DMS79 (cell line): ENCODE data around the gene MAP3K5.
A peak's percentile ranks its signal among the peaks of the same experiment; 100 is the strongest.

Experiments
- DNase-seq: peaks from one replicate; lab custom pipeline; 2025; lab: John Stamatoyannopoulos, UW

Gene MAP3K5

DNA sequence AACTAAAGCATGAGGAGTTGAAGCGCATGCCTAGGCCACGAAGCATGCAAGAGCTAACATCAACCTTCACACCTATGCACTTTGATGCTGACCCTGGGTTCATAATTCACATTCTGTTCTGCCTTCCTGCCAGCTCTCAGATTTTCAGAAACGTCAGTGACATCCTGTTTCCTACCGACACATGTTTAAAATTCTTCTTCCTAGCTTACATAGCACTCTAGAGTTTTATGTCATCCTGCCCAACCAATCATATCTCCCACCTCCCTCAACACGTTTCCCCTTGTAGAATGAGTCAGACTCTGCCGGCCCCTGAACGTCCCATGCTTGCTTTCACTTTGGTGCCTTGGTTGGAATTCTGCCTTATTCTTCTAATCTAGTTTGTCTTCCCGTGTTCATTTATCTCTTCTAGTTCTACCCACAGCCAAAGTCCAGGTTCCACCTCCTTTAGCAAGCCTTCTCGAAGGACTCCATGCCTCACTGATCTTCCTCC, 144.9 kb downstream of the MAP3K5 start:
- DNase-seq = no peak

DNA sequence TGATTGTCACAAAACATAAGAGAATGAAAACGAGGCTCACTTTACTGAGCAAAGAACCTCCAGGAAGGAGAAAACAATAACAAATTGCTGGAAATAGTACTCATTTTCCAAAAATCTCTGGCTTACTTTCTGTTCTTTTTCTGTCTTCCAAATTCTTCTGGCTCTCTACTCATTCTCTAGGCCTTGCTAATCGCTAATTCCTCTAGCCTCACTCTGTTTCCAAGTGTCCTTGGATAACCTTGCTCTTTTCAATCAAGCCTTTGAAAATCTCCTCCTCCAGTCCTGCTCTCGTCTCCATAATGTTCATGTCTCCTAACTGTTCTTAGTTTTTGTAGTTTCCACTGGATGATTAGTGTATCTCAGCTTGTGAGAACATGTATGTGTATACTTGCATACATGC, 145.9 kb downstream of the MAP3K5 start:
- DNase-seq = no peak

DNA sequence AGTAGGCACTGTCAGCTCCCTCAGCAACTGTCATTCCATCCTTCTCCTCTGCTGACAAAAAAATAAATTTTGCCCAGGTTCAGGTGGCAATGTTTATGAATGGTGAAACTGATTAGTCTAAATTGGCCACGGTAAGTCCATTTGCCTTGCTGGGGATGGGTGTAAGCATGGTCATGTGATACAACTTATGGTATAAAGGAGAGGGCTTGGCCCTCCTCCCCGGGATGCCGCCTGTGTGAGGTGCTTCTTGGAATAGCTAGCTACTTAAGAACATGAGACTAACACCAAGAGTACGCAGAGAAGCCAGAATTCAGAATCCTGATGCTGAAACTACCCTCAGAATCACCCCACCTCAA, 147.7 kb downstream of the MAP3K5 start:
- no peak for DNase-seq

DNA sequence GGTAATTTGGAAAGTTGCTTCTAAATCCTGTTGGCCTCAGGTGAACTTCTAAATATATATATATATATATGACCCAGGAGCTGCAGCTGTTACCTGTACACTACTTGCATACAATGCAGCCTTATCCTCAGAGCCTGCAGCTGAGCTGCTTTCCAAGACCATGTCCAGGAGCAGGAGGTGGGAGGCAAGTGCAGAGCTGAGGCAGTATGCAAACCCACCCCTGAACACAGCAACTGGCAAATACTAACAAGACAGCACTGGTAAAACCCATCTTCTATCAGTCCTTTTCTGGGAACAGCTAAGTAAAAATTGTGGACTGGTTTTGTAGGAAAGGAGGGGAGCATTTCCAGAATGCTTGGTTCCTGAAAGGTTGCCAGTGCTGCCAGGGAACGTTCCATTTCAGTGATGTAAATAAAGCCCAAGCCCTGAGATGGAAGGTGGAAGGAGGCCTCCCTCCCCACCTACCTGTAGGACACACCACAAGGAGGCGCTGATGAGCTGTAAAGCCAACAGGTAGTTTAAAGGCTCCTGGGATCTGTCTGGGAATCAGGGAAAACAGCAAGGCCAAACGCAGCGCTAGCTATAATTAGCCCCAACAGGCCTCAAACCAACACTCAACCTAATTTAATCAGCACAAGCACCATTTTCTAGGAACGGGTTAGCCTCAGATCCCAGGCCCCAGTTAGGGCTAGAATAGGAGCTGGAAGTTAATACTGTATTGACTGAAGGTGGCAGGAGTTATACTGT, 148.3 kb downstream of the MAP3K5 start:
- peak; percentile 56 for DNase-seq

DNA sequence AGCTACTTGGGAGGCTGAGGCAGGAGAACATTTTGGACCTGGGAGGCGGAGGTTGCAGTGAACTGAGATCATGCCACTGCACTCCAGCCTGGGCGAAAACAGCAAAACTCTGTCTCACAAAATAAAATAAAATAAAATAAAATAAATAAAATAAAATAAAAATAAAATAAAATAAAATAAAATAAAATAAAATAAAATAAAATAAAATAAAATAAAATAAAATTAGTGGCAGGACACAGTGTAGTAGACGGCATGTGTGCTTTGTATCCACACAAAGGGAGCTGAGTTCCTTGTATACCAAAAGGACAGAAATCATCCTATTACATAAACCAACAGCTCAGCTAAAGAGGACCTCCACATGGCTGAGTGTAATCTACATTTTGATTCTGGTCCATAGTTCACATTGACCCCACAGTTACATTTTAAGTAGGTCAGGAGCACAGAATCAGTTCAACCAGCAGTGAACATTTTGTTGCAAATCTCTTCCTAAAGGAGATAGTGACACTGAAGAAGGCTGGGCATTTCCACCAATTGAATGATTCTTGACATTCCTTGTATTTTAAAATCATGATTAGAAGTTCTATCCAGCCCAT, 150.3 kb downstream of the MAP3K5 start:
- no peak for DNase-seq

DNA sequence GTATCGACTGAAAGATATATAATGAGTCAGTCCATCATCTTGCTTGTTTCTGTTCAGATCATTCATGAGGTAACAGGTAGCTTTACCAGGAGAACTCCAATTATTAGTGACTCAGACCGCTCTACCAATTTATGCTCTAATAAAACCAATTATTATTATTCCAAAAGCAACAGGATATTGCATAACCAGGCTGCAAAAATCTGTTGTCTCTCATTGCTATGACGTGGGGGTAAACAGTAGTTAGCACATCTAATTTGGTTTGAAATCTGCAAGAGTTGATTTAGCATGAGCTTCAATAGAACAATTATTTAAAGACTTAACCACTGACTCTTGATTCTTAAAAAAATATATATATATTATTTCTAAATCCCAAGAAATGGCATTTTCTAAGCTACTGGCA, 151.1 kb downstream of the MAP3K5 start:
- no peak for DNase-seq

DNA sequence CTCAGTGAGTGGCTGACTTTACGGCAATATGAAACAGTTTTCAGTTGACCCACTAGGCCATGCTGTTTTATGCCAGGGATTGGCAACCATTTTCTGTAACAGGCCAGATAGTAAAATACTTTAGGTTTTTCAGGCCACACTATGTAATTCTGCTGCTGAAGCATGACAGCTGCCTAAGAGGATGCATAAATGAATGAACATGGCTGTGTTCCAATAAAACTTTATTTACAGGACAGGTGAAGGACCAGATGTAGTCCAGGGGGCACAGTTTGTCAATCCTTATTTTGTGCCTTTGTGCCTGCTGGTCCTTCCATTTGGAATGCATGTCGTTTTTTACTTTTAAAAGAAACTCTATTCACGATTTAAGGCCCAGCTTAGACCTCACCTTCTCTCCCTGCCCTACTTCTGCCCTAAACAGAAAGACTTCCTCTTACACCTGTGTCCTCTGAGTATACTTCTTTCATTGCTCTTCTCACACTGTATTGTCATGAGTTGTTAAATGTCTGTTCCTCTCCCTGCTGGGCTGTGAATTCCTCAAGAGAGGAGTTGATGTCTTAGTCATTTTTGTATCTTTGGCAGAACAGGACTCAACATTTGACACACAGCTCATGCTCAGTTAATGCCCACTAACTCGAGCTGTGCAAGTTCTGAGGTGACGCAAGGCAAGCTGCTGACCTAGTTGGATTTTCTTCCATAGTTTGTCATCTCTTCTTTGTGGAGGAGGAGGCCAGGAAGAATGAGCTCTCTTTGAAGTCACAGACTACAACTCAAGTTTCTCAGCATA, 152.0 kb downstream of the MAP3K5 start:
- DNase-seq = no peak

DNA sequence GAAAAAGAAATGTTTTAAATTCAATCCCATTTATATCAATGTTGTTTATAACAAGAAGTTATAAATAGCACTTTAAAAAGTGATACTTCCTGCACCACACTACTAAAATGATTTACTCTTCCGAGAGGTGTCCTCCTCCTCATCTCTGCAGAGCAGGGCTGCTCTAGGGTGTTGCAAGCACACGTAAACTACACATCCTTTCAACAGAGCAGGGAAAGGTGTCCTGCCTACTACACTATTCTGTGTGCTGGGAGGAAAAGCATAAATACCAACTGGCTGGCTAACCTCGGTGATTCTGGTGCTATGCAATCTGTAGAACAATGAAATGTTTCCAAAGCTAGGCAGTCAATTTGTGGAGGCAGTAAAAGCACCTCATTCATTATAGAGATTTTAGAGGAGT, 152.6 kb downstream of the MAP3K5 start:
- DNase-seq = no peak

DNA sequence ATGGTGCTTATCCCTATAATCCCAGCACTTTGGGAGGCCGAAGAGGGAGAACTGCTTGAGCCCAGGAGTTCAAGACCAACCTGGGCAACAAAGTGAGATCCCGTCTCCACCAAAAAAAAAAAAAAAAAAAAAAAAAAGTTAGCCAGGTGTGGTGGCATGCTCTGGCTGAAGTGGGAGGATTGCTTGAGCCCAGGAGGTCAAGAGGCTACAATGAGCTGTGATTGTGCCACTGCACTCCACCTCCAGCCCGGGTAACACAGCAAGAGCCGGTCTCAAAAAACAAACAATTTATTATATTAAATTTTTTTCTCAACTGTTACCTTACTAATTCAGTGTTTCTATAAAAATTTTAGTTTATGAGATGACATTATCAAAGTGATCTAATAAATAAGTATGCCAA, 156.7 kb downstream of the MAP3K5 start:
- no peak for DNase-seq

DNA sequence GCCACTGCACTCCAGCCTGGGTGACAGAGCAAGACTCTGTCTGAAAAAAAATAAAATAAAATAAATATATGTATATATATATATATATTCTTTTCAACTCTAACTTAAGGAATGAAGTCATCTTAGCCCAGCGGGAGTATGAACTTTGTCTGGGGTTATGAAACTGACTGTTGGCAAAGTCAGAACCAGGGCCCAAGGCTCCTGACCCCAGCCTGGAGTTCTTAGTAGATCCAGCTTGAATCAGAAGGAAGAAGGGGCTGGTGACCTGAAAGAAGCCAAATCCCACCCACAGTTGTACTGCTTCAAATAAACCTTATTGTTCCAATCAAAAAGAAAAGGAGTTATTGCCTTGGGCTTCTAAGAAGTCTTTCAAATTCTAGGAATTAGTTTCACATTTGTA, 158.9 kb downstream of the MAP3K5 start:
- no peak for DNase-seq

DNA sequence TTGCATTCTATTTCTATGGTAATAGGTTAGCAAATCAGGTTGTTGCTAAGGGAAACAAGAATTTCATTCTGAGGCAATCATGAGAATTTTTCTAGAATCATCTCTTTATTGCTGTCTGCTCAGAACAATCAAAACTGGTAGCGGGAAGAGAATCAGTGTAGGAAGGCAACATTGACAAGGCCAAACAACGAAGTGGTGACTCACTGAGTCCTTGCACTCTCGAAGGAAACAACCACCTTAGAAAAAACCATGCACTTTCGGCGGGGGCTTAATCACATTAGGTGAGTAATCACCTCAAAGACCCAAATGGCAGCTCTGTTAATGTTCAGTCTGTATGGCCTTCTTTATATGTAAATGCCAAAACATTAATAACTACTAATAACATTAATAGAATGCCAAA, 163.3 kb downstream of the MAP3K5 start:
- DNase-seq = no peak

DNA sequence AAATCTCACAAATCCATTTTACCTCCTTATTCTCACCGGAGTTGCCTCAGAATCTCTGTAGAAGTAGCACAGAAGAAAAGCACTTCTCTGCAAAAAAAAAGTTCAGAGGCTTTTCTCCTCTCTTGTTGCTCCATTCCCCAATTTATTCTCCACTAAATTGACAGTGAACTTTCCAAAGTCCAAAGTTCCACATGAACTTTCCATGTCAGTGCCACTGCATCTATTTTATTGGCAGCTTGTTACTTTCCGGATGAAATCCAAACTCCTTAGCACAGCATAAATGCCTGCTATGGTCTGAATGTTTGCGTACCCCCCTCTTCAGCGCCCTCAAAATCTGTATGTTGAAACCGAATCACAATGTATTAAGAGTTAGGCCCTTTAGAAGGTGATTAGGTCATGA, 165.1 kb downstream of the MAP3K5 start:
- DNase-seq = no peak

DNA sequence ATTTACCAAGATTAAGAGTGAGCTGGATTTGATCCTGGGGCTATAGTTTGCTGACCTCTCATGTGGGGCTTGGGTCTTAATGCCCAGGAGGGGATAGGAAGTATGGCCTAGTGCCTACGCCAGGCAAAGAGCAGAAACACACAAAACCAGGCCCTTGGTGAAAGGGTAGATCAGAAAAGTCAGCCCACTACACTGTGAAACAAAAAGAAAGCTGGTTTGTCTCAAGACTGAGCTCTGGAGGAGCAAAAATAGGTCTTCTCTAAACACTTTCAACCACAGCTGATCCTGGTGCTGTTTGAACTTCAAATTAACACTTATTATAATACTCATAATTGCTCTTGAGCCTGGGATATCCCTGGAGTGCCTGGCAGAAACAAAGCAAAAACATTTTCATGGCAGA, 167.0 kb downstream of the MAP3K5 start:
- DNase-seq = no peak

DNA sequence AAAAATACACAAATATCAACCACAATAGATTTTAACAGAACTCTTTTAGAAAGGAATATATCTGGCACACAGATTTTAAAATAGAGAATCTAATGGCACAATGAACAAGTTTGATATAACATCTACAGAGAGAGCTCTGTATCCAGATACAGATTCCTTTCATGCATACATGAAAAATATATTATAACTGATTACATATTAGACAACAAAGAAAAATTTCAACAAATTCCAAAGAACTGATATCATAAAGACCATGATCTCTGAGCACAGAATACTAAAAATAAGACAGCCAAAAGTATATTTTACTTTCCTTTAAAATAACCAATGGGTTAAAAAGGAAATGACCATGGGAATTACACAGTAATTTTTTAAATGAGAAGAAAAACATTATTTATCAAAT, 167.9 kb downstream of the MAP3K5 start:
- no peak for DNase-seq

DNA sequence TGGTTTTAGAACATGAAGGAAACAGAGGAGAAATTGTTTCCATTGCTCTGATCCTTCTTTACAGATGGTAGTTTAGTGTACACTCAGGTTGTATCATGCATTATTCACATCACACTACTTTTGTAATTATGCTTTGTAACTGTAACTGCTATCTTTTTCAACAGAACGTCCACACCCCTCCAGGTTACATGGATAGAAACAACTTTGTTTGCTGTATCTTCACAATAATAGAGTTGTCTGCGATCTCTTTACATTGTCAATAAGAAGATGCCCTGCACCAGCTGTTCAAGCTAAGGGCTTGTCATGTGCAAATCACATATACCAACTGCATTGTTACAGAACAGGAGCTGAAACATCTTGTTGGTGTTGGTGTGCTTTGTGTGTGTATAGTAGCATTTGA, 174.2 kb downstream of the MAP3K5 start:
- no peak for DNase-seq

DNA sequence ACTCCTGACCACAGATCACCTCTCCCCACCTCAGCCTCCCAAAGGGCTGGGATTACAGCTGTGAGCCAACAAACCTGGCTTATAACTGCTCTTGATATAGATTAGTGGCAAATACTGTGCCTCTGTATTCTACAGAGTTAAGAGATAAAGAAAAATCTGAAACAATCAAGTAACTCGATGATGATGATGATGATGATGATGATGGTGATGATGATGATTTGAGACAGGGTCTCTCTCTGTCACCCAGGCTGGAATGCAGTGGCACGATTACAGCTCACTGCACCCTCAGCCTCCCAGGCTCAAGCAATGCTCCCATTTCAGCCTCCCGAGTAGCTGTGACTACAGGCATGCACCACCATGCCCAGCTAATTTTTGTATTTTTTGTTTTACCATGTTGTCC, 175.8 kb downstream of the MAP3K5 start:
- DNase-seq = no peak

DNA sequence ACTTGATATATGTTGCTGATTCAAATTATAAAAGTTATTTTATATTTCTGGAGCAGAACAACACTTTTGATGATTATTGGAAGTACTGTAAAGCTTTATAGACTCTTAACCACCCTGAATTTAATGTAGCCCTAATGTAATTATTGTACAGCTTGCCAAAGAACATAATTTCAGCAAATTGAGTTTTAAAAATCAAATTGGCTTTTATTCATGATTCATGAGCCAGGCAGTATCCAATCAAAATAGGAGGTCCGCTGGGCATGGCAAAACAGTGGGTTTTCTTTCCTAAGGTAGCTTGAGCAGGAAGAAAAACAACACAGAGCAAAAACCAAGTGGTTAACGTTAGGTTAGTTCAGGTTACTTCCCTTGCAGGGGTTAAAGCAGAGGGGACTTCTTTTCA, 177.3 kb downstream of the MAP3K5 start:
- no peak for DNase-seq

DNA sequence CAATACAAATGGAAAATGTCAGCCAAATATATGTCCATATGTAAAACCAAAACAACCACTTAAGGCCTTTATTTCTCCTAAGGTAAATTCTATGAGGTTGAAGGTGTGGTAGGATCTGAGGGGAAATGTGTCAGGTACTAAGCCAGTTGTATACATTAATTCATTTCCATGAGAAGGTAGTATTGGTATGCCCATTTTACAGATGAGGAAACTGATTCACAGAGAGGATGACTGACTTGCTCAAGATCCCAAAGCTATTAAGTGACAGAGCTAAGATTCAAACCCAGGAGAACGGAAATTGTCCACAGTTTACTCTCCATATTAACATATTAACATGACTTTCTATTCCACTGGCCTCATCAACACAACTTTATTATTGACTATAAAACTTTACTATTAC, 177.9 kb downstream of the MAP3K5 start:
- DNase-seq = no peak

DNA sequence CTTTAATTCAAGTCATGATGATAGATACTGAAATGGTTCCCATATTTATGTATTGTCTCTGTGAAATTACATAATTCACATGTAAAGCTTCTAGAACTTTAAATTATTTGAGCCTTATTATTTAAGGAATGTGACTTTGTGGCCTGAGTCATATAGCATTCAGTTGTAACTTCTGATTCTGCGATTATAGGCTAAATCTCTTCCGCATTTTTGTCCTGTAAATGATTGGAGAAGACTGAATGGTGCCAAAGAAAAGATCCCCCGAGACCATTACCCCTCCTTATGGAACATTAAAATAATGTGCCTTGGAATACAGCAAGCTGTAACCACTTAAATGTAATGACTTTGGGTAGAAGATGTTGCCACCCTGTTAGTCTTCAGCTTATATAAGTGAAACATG, 178.8 kb downstream of the MAP3K5 start:
- DNase-seq = no peak

DNA sequence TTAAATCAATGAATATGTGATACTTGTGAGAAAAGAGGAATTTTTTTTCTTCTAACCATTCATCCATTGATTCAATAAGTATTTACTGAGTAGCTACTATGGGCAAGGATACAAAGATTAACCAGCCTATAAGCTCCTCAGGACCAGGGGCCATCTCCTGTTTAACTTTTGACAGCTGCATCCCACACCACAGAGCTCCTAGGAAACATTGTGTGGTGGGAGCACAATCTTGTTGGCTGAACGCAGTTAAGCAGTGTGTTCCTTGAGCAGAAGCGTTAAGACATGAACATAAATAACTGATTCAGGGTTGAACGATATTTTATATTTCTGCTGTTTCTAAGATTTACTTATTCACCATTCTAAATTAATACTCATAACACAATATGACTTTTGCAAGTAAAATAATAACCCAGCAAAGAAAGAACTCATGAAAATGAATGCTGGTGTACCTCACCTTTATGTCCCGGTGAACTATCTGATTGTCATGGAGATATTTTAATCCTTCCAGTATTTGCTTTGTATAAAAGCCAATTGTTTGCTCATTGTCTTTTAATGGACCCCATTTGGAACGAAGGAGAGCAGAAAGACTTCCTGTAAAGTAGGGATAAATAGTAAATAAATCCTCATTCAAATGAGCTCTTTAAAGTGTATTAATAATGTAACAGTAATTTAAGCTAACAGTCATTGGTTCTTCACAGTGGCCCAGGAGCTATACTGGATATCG, 179.4 kb downstream of the MAP3K5 start:
- DNase-seq = no peak

DNA sequence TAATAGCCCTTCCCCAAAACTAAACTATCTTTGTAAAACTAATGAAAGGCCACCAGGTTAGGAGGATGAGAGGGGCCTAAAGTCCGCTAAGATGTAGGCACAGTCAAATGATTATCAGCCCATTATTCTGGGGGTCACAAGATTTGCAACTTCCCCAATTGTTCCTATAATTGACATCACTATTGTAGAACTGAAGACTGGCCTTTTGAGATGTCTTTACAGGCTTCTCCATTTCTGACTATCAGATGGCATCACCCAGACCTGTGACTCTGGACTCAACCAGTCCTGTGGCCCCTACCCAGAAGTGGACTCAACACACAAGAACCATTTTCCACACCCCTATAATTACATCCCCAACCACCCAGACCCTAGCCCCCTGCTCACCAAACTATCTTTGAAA, 180.5 kb downstream of the MAP3K5 start:
- DNase-seq = no peak

DNA sequence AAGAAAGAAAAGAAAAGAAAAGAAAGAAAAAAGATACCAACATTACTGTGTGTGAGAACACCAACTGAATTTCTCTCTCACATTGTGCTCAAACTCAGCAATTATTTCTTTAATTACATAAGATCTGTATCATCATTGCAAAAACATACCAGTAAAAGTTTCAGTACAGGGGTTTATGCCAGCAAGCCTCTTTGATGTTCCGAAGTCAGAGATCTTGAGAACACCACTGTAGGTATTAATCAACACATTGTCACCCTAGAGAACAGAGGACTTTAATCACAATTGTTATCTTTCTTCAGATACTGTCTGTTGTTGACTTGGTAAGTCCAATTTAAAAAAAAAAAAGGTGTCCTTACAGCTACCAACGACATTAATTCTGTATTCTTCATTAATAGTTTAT, 181.1 kb downstream of the MAP3K5 start:
- DNase-seq = no peak
